OCI-LY1 (cell line): ENCODE data around the gene CDC42EP3.

Source experiments
- H2AFZ ChIP-seq: fragments of 200-600 bp; sonication (generic), shearing (Covaris generic); 2 replicates; pipeline ENCODE4 v1.6.0; 2014; ENCODE audit warnings: antibody characterized with exemption, mild to moderate bottlenecking, low read length
- H3F3A ChIP-seq: fragments of 200-600 bp; sonication (generic), shearing (Covaris generic); 2 replicates; pipeline ENCODE4 v1.6.0; 2014; ENCODE audit warnings: mild to moderate bottlenecking, antibody characterized with exemption, low read length, moderate library complexity; ENCODE audit not compliant: insufficient read depth
- H3K27ac ChIP-seq: fragments of 200-600 bp; sonication (generic); 2 replicates; pipeline ENCODE4 v1.5.1; 2014; ENCODE audit warnings: low read length, mixed run types, mild to moderate bottlenecking, low read depth; ENCODE audit not compliant: poor library complexity, severe bottlenecking
- H3K27me3 ChIP-seq: fragments of 200-600 bp; sonication (generic); 2 replicates; pipeline ENCODE4 v1.6.0; 2014; ENCODE audit warnings: antibody characterized with exemption, mild to moderate bottlenecking, low read length, moderate library complexity; ENCODE audit not compliant: insufficient read depth
- H3K36me3 ChIP-seq: fragments of 200-600 bp; sonication (generic); 2 replicates; pipeline ENCODE4 v1.6.1; 2014; ENCODE audit warnings: mild to moderate bottlenecking, antibody characterized with exemption, low read length, moderate library complexity, mixed read lengths; ENCODE audit not compliant: insufficient read depth
- H3K4me1 ChIP-seq: fragments of 200-600 bp; sonication (generic); 2 replicates; pipeline ENCODE4 v1.5.1; 2014; ENCODE audit warnings: mild to moderate bottlenecking, low read length, moderate library complexity; ENCODE audit not compliant: insufficient read depth, severe bottlenecking
- H3K4me2 ChIP-seq: fragments of 200-600 bp; sonication (generic), shearing (Covaris generic); 2 replicates; pipeline ENCODE4 v1.6.1; 2014; ENCODE audit warnings: low read length
- H3K4me3 ChIP-seq: fragments of 200-600 bp; sonication (generic); 2 replicates; pipeline ENCODE4 v1.5.1; 2014; ENCODE audit warnings: low read length, low read depth, mild to moderate bottlenecking, mixed read lengths; ENCODE audit not compliant: poor library complexity, severe bottlenecking
- H3K79me2 ChIP-seq: fragments of 200-600 bp; shearing (Covaris generic); 2 replicates; pipeline ENCODE4 v1.6.1; 2016; ENCODE audit warnings: mixed run types, low read length, mixed read lengths; ENCODE audit not compliant: insufficient read depth
- H3K9ac ChIP-seq: fragments of 200-600 bp; sonication (generic), shearing (Covaris generic); 2 replicates; pipeline ENCODE4 v1.6.1; 2014; ENCODE audit warnings: mild to moderate bottlenecking, low read length, mixed read lengths
- H3K9me2 ChIP-seq: fragments of 200-600 bp; sonication (generic), shearing (Covaris generic); 2 replicates; pipeline ENCODE4 v1.6.1; 2014; ENCODE audit warnings: low read depth, mild to moderate bottlenecking, low read length, mixed read lengths
- H3K9me3 ChIP-seq: fragments of 200-600 bp; shearing (Covaris generic); 2 replicates; pipeline ENCODE4 v1.6.1; 2014; ENCODE audit warnings: low read length, mixed read lengths
- H4K20me1 ChIP-seq: fragments of 200-600 bp; sonication (generic), shearing (Covaris generic); 2 replicates; pipeline ENCODE4 v1.6.0; 2016; ENCODE audit warnings: mild to moderate bottlenecking, low read length; ENCODE audit not compliant: insufficient read depth
- EZH2 ChIP-seq: fragments of 200-600 bp; sonication (generic), shearing (Covaris generic); IDR thresholded peaks from 2 replicates; pipeline ENCODE4 v1.8.0; 2017; ENCODE audit warnings: borderline replicate concordance, mixed run types, mild to moderate bottlenecking, antibody characterized with exemption, low read length, moderate library complexity, mixed read lengths
- TF ChIP-seq, protein P1 (sequence below): fragments of 200-600 bp; sonication (generic), shearing (Covaris generic); IDR thresholded peaks from 2 replicates; pipeline ENCODE4 v1.5.1; 2017; ENCODE audit warnings: mild to moderate bottlenecking, antibody characterized with exemption, low read length, moderate library complexity, mixed read lengths

The CDC42EP3 gene

DNA sequence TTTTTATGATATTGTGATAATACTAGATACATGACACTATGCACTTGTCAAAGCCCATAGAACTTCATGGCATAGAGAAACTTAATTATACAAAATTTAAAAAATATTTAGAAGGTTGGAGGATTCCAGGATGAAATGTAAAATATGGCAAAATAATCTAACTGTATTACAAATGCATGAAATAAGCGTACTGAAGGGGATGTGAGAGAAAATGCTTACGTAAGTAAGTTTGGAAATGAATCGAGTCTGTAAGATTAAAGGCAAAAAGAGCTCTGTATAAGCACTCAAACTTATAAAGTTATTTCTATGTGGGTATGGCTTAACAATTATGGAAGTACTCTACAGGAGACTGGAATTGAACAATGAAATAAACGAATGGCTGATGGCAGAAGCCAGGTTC lies 13.4 kb upstream of the CDC42EP3 start:
- H3K4me3 ChIP-seq: no peak overlapping the region
- TF ChIP-seq, protein P1, sequence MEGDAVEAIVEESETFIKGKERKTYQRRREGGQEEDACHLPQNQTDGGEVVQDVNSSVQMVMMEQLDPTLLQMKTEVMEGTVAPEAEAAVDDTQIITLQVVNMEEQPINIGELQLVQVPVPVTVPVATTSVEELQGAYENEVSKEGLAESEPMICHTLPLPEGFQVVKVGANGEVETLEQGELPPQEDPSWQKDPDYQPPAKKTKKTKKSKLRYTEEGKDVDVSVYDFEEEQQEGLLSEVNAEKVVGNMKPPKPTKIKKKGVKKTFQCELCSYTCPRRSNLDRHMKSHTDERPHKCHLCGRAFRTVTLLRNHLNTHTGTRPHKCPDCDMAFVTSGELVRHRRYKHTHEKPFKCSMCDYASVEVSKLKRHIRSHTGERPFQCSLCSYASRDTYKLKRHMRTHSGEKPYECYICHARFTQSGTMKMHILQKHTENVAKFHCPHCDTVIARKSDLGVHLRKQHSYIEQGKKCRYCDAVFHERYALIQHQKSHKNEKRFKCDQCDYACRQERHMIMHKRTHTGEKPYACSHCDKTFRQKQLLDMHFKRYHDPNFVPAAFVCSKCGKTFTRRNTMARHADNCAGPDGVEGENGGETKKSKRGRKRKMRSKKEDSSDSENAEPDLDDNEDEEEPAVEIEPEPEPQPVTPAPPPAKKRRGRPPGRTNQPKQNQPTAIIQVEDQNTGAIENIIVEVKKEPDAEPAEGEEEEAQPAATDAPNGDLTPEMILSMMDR: no peak
- no peak for TF ChIP-seq EZH2
- no peaks in the 10 kb centered on the region for H3K36me3 ChIP-seq
- no peak overlapping the region for H2AFZ ChIP-seq
- H3K4me2 ChIP-seq: no peak overlapping the region
- H3F3A ChIP-seq: no peaks in the 10 kb centered on the region
- no peak overlapping the region for H3K9ac ChIP-seq
- H3K79me2 ChIP-seq: no peaks in the 10 kb centered on the region
- H3K9me3 ChIP-seq: no peaks in the 10 kb centered on the region
- no peaks in the 10 kb centered on the region for H3K27me3 ChIP-seq
- no peaks in the 10 kb centered on the region for H3K9me2 ChIP-seq
- no peaks in the 10 kb centered on the region for H4K20me1 ChIP-seq
- no peaks in the 10 kb centered on the region for H3K4me1 ChIP-seq
- no peak overlapping the region for H3K27ac ChIP-seq

DNA sequence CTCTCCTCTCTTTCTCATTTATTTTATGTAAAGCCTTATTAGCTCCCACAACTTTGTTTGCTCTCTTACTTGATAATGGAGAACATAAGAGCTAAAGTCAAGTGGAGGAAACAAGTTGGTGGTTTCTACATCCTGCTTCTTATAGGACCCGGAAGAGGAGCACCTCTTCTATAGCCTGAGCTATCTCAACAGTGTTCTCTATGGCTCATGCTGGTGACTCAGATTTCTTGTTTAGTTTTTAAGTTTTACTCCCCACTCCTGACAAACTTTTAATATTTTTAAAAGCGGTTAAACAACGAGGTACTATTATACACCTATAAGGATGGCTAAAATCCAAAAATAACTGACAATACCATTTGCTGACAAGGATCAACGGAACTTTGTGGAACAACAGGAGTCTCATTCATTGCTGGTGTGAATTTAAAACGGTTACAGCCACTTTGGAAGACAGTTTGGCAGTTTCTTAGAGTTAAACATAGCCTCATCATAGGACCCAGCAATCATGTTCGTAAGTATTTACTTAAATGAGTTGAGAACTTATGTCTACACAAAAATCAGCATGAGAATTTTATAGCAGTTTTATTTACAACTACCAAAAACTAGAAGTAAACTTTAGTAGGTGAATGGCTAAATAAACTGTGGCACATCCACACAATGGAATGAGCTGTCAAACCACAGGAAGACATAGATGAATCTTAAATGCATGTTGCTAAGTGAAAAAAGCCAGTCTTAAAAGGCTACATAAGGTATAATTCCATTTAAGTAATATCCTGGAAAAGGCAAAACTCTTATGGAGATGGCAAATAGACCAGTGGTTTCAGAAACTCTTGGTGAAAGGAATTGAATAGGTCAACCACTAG lies 12.7 kb upstream of the CDC42EP3 start:
- Histone ChIP-seq H3K9ac (no peak overlapping the region), H3K79me2 (no peaks in the 10 kb centered on the region), H3K27ac (no peak overlapping the region), H3F3A (no peaks in the 10 kb centered on the region), H3K4me2 (no peak overlapping the region), H3K27me3 (no peaks in the 10 kb centered on the region), H3K9me3 (no peaks in the 10 kb centered on the region), H4K20me1 (no peaks in the 10 kb centered on the region), H3K4me1 (no peaks in the 10 kb centered on the region), H2AFZ (no peak overlapping the region), H3K4me3 (no peak overlapping the region), H3K36me3 (no peaks in the 10 kb centered on the region), H3K9me2 (no peaks in the 10 kb centered on the region)
- TF ChIP-seq, protein P1: no peak
- no peak for TF ChIP-seq EZH2

DNA sequence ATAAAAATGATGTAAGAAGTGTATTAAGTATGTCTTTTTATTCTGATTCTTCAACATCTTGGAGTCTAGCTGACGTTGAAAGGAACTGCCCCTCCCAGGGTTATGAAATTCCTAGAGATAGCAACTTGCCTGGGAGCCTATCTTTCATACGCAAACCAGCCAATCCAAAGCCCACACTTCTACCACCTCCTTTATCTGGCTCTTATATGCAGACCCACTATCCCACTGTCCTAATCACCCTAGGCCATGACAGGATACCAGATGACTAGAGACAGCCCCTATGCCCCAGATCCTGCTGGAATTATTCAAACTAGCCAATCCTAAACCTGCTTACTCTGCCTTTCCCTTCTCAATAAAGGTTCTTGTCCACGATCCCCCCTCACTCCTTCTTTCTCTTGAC lies 11.8 kb upstream of the CDC42EP3 start:
- TF ChIP-seq, protein P1: no peak
- TF ChIP-seq EZH2: no peak
- no peak overlapping the region for H3K9ac ChIP-seq
- no peak overlapping the region for H3K4me3 ChIP-seq
- H3K79me2 ChIP-seq: no peaks in the 10 kb centered on the region
- no peaks in the 10 kb centered on the region for H3K27me3 ChIP-seq
- no peak overlapping the region for H2AFZ ChIP-seq
- no peaks in the 10 kb centered on the region for H3F3A ChIP-seq
- no peaks in the 10 kb centered on the region for H3K4me1 ChIP-seq
- H4K20me1 ChIP-seq: no peaks in the 10 kb centered on the region
- no peak overlapping the region for H3K27ac ChIP-seq
- H3K9me3 ChIP-seq: no peaks in the 10 kb centered on the region
- no peaks in the 10 kb centered on the region for H3K9me2 ChIP-seq
- no peak overlapping the region for H3K4me2 ChIP-seq
- no peaks in the 10 kb centered on the region for H3K36me3 ChIP-seq
